ENCODE results near the gene CYLD. TPM values are rescaled to one million over a fixed set of nuclear protein-coding genes. Genes with fewer than 3 reads are reported as not detected.

Gene CYLD
- total RNA-seq, 1 experiment from 2014 or later = 12.5 TPM

DNA sequence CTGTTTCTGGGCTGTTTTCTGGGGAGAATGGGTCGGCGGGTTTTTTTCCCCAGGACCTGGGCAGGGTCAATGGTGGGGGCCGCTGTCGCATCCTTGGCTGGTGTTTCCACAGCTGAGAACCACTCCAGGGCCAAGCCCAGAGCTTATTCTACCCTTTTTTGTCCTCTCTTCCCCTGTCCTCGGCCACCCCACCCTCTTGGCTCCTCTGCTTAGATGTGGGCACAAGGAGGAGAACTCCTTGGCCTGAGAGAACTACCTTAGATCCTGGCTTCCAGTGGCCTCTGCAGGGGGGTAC lies 44.5 kb upstream of the CYLD start:
- H3K27me3 Mint-ChIP-seq (ENCODE audit: low read depth) = peaks cover 39% of the 10 kb centered on the region
- Histone ChIP-seq H3K9me3 (ENCODE audit: control insufficient read depth, low read depth, low read length) (no peaks in the 10 kb centered on the region), H2AFZ (ENCODE audit: low read length) (no peak overlapping the region), H3K56ac (ENCODE audit: insufficient read length, low read depth, low read length) (no peak overlapping the region), H3K27me3 (ENCODE audit: insufficient read depth, low read length) (peaks cover 8% of the 10 kb centered on the region; the same call in 1 of the 2 replicates), H4K91ac (ENCODE audit: insufficient read length, low read depth, low read length) (no peak overlapping the region), H3T11ph (ENCODE audit: low read length) (no peak overlapping the region), H3K4me2 (ENCODE audit: insufficient read depth, insufficient read length, low read length) (no peak overlapping the region), H2AK5ac (ENCODE audit: insufficient read length, low read length) (no peak overlapping the region), H4K8ac (replicated peaks; ENCODE audit: insufficient read length, low read depth, low read length) (no peak overlapping the region), H3K79me1 (ENCODE audit: insufficient read depth, low read depth, low read length, poor library complexity, severe bottlenecking) (no peaks in the 10 kb centered on the region), H3K79me2 (ENCODE audit: insufficient read depth, low read length) (no peaks in the 10 kb centered on the region), H2BK5ac (ENCODE audit: insufficient read length, low read length) (no peak overlapping the region), H4K5ac (ENCODE audit: insufficient read length, low read depth, low read length) (no peak overlapping the region), H3K18ac (ENCODE audit: insufficient read length, low read depth, low read length) (no peak overlapping the region), H4K20me1 (ENCODE audit: control insufficient read depth, insufficient read depth, insufficient read length) (no peaks in the 10 kb centered on the region), H2BK12ac (ENCODE audit: insufficient read length, low read depth, low read length) (no peak overlapping the region), H3K23ac (ENCODE audit: insufficient read length, low read depth, low read length) (no peak overlapping the region), H3K27ac (ENCODE audit: insufficient read length, low read depth, low read length) (no peak overlapping the region), H3K4ac (ENCODE audit: low read depth, low read length) (no peak overlapping the region), H2BK20ac (ENCODE audit: low read depth, low read length, poor library complexity, severe bottlenecking) (no peak overlapping the region), H2BK120ac (ENCODE audit: low read depth, low read length, poor library complexity, severe bottlenecking) (no peak overlapping the region), H3K4me1 (ENCODE audit: insufficient read depth, low read length) (no peaks in the 10 kb centered on the region), H3K23me2 (ENCODE audit: insufficient read length, low read depth, low read length, poor library complexity, severe bottlenecking) (peaks cover 6% of the 10 kb centered on the region), H2BK15ac (ENCODE audit: low read depth, low read length) (no peak overlapping the region), H3K9ac (ENCODE audit: extremely low read depth, insufficient read length, low read length) (no peak overlapping the region), H3K14ac (ENCODE audit: insufficient read depth, low read length) (no peak overlapping the region)
- WGBS (ENCODE audit: extremely low coverage, insufficient read length, low lambda C conversion rate) = no CpG with 5 or more reads among the region's 5 CpGs
- H3K4me1 Mint-ChIP-seq = peaks cover 9 to 11% of the 10 kb centered on the region in 2 experiments
- H3K4me3 Mint-ChIP-seq = no peak overlapping the region
- H3K27ac Mint-ChIP-seq = no peak overlapping the region
- TF ChIP-seq, protein P1, sequence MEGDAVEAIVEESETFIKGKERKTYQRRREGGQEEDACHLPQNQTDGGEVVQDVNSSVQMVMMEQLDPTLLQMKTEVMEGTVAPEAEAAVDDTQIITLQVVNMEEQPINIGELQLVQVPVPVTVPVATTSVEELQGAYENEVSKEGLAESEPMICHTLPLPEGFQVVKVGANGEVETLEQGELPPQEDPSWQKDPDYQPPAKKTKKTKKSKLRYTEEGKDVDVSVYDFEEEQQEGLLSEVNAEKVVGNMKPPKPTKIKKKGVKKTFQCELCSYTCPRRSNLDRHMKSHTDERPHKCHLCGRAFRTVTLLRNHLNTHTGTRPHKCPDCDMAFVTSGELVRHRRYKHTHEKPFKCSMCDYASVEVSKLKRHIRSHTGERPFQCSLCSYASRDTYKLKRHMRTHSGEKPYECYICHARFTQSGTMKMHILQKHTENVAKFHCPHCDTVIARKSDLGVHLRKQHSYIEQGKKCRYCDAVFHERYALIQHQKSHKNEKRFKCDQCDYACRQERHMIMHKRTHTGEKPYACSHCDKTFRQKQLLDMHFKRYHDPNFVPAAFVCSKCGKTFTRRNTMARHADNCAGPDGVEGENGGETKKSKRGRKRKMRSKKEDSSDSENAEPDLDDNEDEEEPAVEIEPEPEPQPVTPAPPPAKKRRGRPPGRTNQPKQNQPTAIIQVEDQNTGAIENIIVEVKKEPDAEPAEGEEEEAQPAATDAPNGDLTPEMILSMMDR (conservative IDR thresholded peaks at IDR 0.05) = no peak
- no peaks in the 10 kb centered on the region; a peak in 2 of 5 replicates for H3K9me3 Mint-ChIP-seq
- DNase-seq = no peak
- no peaks in the 10 kb centered on the region for H3K36me3 Mint-ChIP-seq (ENCODE audit: insufficient read depth in 1 of 3, low read depth in 3 of 3)

Data from H9 (cell line).